H1 (cell line): ENCODE measurements around the gene SV2C. TPM values are rescaled to one million over a fixed set of nuclear protein-coding genes. Genes with fewer than 3 reads are reported as not detected.

Experiments used
- CTCF ChIA-PET: fragments of 300-600 bp; sonication (Branson Sonifier 250); formaldehyde crosslinking; loops from one replicate; lab custom pipeline; 2021; ENCODE audit not compliant: partially characterized antibody; lab: Charles Lee
- POLR2A ChIA-PET: fragments of 300-600 bp; sonication (Branson Sonifier 250); formaldehyde crosslinking; loops from one replicate; lab custom pipeline; 2021; ENCODE audit warnings: inconsistent platforms; ENCODE audit not compliant: partially characterized antibody; lab: Charles Lee
- DNase-seq, 2 experiments: peaks; one replicate each; pipeline versions ENCODE4 v3.0.0 to v3.0.0-alpha.2; 2010 to 2022; ENCODE audit warnings: low spot score in 2 of 2, low read depth in 1 of 2, mixed read lengths in 1 of 2
- FAIRE-seq: peaks from 2 replicates; lab custom pipeline; 2011; peaks lifted over from hg19 to GRCh38; lab: Jason Lieb, UNC
- H2AFZ ChIP-seq: 2 replicates; pipeline ENCODE4 v1.8.1; 2012; ENCODE audit warnings: low read length, inconsistent platforms
- H2AK5ac ChIP-seq: 2 replicates; pipeline ENCODE4 v1.6.1; 2013; ENCODE audit warnings: low read depth, low read length
- H2BK120ac ChIP-seq: replicated peaks from 2 replicates; pipeline ENCODE3; 2013; ENCODE audit warnings: low read depth, low read length, inconsistent platforms
- H2BK12ac ChIP-seq: 2 replicates; pipeline ENCODE4 v1.6.1; 2013; ENCODE audit warnings: low read depth, low read length
- H2BK15ac ChIP-seq: 2 replicates; pipeline ENCODE4 v1.6.1; 2013; ENCODE audit warnings: low read length
- H2BK20ac ChIP-seq: 2 replicates; pipeline ENCODE4 v1.6.1; 2013; ENCODE audit warnings: low read length
- H2BK5ac ChIP-seq: 2 replicates; pipeline ENCODE4 v1.6.1; 2013; ENCODE audit warnings: low read depth, low read length
- H3K14ac ChIP-seq: 2 replicates; pipeline ENCODE4 v1.6.1; 2013; ENCODE audit warnings: inconsistent platforms; ENCODE audit not compliant: insufficient read length
- H3K18ac ChIP-seq: 2 replicates; pipeline ENCODE4 v1.6.1; 2013; ENCODE audit warnings: low read length; ENCODE audit errors: extremely low read depth
- H3K23ac ChIP-seq: 2 replicates; pipeline ENCODE4 v1.6.1; 2013; ENCODE audit warnings: inconsistent platforms; ENCODE audit not compliant: insufficient read length
- H3K23me2 ChIP-seq: 2 replicates; pipeline ENCODE4 v1.6.1; 2013; ENCODE audit warnings: low read depth, low read length
- H3K27ac ChIP-seq: 2 replicates; pipeline ENCODE4 v1.6.1; 2011; ENCODE audit warnings: low read depth, low read length, inconsistent platforms
- H3K27me3 ChIP-seq, 4 experiments: replicated peaks in 1 of 4; 1 replicate in 1 of 4; 2 replicates in 3 of 4; pipeline versions ENCODE4 v1.6.1 to v1.8.1; 2011 to 2013; ENCODE audit warnings: low read length in 3 of 4, mild to moderate bottlenecking in 3 of 4, inconsistent platforms in 2 of 4, mixed read lengths in 2 of 4, moderate library complexity in 1 of 4; ENCODE audit not compliant: control insufficient read depth in 3 of 4, insufficient read depth in 3 of 4; ENCODE audit errors: extremely low read depth in 1 of 4
- H3K36me3 ChIP-seq, 4 experiments: 2 replicates each; pipeline versions ENCODE4 v1.6.1 to v1.8.1; 2011 to 2013; ENCODE audit warnings: mild to moderate bottlenecking in 4 of 4, low read length in 3 of 4, moderate library complexity in 2 of 4, control low read depth in 1 of 4, inconsistent platforms in 1 of 4; ENCODE audit not compliant: insufficient read depth in 4 of 4, control insufficient read depth in 2 of 4
- H3K4ac ChIP-seq: replicated peaks from 2 replicates; pipeline ENCODE3; 2013; ENCODE audit warnings: low read length, low read depth, mixed read lengths, inconsistent platforms; ENCODE audit not compliant: insufficient read length
- H3K4me1 ChIP-seq, 4 experiments: replicated peaks in 1 of 4; 1 replicate in 1 of 4; 2 replicates in 3 of 4; pipeline versions ENCODE4 v1.6.1 to v1.8.1; 2011 to 2013; ENCODE audit warnings: low read length in 3 of 4, inconsistent platforms in 2 of 4, mixed read lengths in 1 of 4; ENCODE audit not compliant: insufficient read depth in 4 of 4, control insufficient read depth in 3 of 4
- H3K4me2 ChIP-seq, 2 experiments: 2 replicates each; pipeline versions ENCODE4 v1.6.1 to v1.8.1; 2011 to 2013; ENCODE audit warnings: low read depth in 2 of 2, low read length in 2 of 2, control low read depth in 1 of 2, inconsistent platforms in 1 of 2, mild to moderate bottlenecking in 1 of 2; ENCODE audit not compliant: insufficient read depth in 1 of 2
- H3K4me3 ChIP-seq, 4 experiments: fragments of 200-600, 300-600 bp in 1 of 4; sonication (generic), shearing (Covaris generic), sonication (Bioruptor Twin) in 1 of 4; 2 replicates each; pipeline versions ENCODE4 v1.5.1 to v1.8.1; 2011 to 2016; ENCODE audit warnings: low read length in 4 of 4, low read depth in 3 of 4, control low read depth in 2 of 4, inconsistent platforms in 2 of 4, mild to moderate bottlenecking in 2 of 4, mixed read lengths in 1 of 4, moderate library complexity in 1 of 4; ENCODE audit not compliant: insufficient read depth in 2 of 4; ENCODE audit errors: extremely low read depth in 1 of 4
- H3K56ac ChIP-seq: replicated peaks from 2 replicates; pipeline ENCODE3; 2013; ENCODE audit warnings: low read depth, mild to moderate bottlenecking, mixed read lengths, low read length, inconsistent platforms; ENCODE audit not compliant: insufficient read length
- H3K79me1 ChIP-seq: 2 replicates; pipeline ENCODE4 v1.6.1; 2013; ENCODE audit warnings: low read depth, low read length, control low read depth
- H3K79me2 ChIP-seq, 2 experiments: 2 replicates each; pipeline versions ENCODE4 v1.6.1 to v1.8.1; 2012 to 2013; ENCODE audit warnings: low read length in 2 of 2, mild to moderate bottlenecking in 2 of 2, inconsistent platforms in 1 of 2; ENCODE audit not compliant: insufficient read depth in 2 of 2, control insufficient read depth in 1 of 2
- H3K9ac ChIP-seq, 4 experiments: replicated peaks in 1 of 4; 1 replicate in 1 of 4; 2 replicates in 3 of 4; pipeline versions ENCODE4 v1.6.1 to v1.8.1; 2011 to 2013; ENCODE audit warnings: low read depth in 3 of 4, low read length in 3 of 4, control low read depth in 2 of 4, mild to moderate bottlenecking in 2 of 4, moderate library complexity in 2 of 4, inconsistent platforms in 1 of 4; ENCODE audit errors: extremely low read depth in 1 of 4
- H3K9me3 ChIP-seq, 2 experiments: 2 replicates each; pipeline versions ENCODE4 v1.6.1 to v1.8.1; 2012 to 2013; ENCODE audit warnings: mild to moderate bottlenecking in 2 of 2, moderate library complexity in 2 of 2, control low read depth in 1 of 2, inconsistent platforms in 1 of 2, low read depth in 1 of 2, low read length in 1 of 2, mixed read lengths in 1 of 2; ENCODE audit not compliant: insufficient read depth in 2 of 2
- H4K20me1 ChIP-seq, 2 experiments: replicated peaks in 1 of 2; 2 replicates each; pipeline versions ENCODE3 to v1.8.1; 2011 to 2013; ENCODE audit warnings: inconsistent platforms in 2 of 2, low read length in 2 of 2, mild to moderate bottlenecking in 1 of 2; ENCODE audit not compliant: insufficient read depth in 2 of 2, control insufficient read depth in 1 of 2
- H4K5ac ChIP-seq: 2 replicates; pipeline ENCODE4 v1.6.1; 2013; ENCODE audit warnings: low read length, low read depth, mixed read lengths, inconsistent platforms; ENCODE audit not compliant: insufficient read length
- H4K8ac ChIP-seq: 2 replicates; pipeline ENCODE4 v1.8.0; 2013; ENCODE audit warnings: mild to moderate bottlenecking, moderate library complexity, low read length, inconsistent platforms; ENCODE audit not compliant: insufficient read depth; ENCODE audit errors: extremely low read depth
- H4K91ac ChIP-seq: replicated peaks from 2 replicates; pipeline ENCODE3; 2013; ENCODE audit warnings: low read length, mixed read lengths, inconsistent platforms; ENCODE audit not compliant: insufficient read length
- ASH2L ChIP-seq: fragments of 200-600, 300-600 bp; sonication (generic); IDR thresholded peaks from one replicate; pipeline ENCODE4 v1.7.1; 2017; ENCODE audit warnings: low read length
- CBX5 ChIP-seq: fragments of 300-800, 300-1000 bp; sonication (generic); IDR thresholded peaks from 2 replicates; pipeline ENCODE4 v1.7.1; 2016; ENCODE audit warnings: antibody characterized with exemption, low read length, low read depth
- SIN3A ChIP-seq, 2 experiments: IDR thresholded peaks in 1 of 2; conservative IDR thresholded peaks in 1 of 2; 2 replicates each; pipeline ENCODE4 v1.6.1; 2011 to 2012; ENCODE audit warnings: low read length in 2 of 2, improper control_type of control experiment in 1 of 2, low read depth in 1 of 2, mild to moderate bottlenecking in 1 of 2
- SP1 ChIP-seq: IDR thresholded peaks from 2 replicates; pipeline ENCODE4 v1.6.1; 2011; ENCODE audit warnings: low read depth, low read length
- YY1 ChIP-seq: IDR thresholded peaks from 2 replicates; pipeline ENCODE4 v1.6.1; 2011; ENCODE audit warnings: low read depth, mild to moderate bottlenecking, low read length
- WGBS, 2 experiments: shearing (Covaris generic) in 1 of 2; methylation state at CpG; one replicate each; pipeline versions ENCODE4 v1.1.6 to v1.1.7; 2013 to 2015; ENCODE audit warnings: low lambda C conversion rate in 2 of 2, mixed read lengths in 2 of 2, inconsistent platforms in 1 of 2, low coverage in 1 of 2, missing lambda C conversion rate in 1 of 2; ENCODE audit not compliant: insufficient replicate concordance in 2 of 2, insufficient coverage in 1 of 2, insufficient read length in 1 of 2; ENCODE audit errors: extremely low coverage in 1 of 2, missing lambda C conversion rate in 1 of 2; 5-methylcytosine and 5-hydroxymethylcytosine counted together
- polyA plus RNA-seq, 7 experiments: library from polyadenylated mRNA; depleted of rRNA in 3 of 7; stranded (reverse) in 5 of 7; unstranded in 2 of 7; fragments of >200 nt in 5 of 7; fragments of 200-250 nt in 2 of 7; gene quantifications; 1 replicate in 5 of 7; 2 replicates in 1 of 7; 4 replicates in 1 of 7; pipeline versions ENCODE4 v1.2.1 to v1.2.3, GENCODE V29; 2011 to 2013; ENCODE audit warnings: missing spikeins in 2 of 7, mixed read lengths in 2 of 7
- total RNA-seq: library from RNA; stranded (reverse); fragmentation: NEBNext Ultra II Directional; extraction: Animal tissue kit (Norgen Biotek cat#: 25700); gene quantifications from 2 replicates; pipeline ENCODE4 v1.2.1, GENCODE V29; 2021

Gene SV2C
- total and polyA plus RNA-seq, 2 of the 8 experiments (the other 6 are each of a cell fraction or from before 2014, with no cell fraction given): 0.08 to 0.24 TPM

GRCh38 chr5:76326577-76327302, 243.6 kb downstream of the SV2C start:
- FAIRE-seq: peak; percentile 71
- H2BK20ac ChIP-seq: no peak overlapping the region
- TF ChIP-seq SP1: 0 out of 2 replicates have a peak, but pooled peaks have one; percentile 29
- TF ChIP-seq YY1: 0 out of 2 replicates have a peak, but pooled peaks have one; percentile 13
- peak in 1 of 2 experiments; percentile 43; a peak in 1 of 4 replicates for TF ChIP-seq SIN3A (conservative IDR thresholded peaks at IDR 0.05 in 1 of 2, IDR thresholded peaks at IDR 0.05 in 1 of 2; ENCODE audit: low read depth in 1 of 2, low read length in 2 of 2)
- TF ChIP-seq ASH2L: peak; percentile 62
- no peak for TF ChIP-seq CBX5
- no peak overlapping the region for H2BK120ac ChIP-seq
- no peak overlapping the region for H3K4ac ChIP-seq
- no peak overlapping the region for H3K56ac ChIP-seq
- H4K5ac ChIP-seq: no peak overlapping the region
- H3K4me3 ChIP-seq: peak overlapping the region in 3 of 4 experiments; percentile 35 to 54 (median 47); a peak in 5 of 8 replicates
- no peaks in the 10 kb centered on the region for H3K9me3 ChIP-seq
- peak overlapping the region; percentile 46 to 73 for H3K4me2 ChIP-seq
- peak in 1 of 2 experiments; percentile 62 for DNase-seq
- no peaks in the 10 kb centered on the region for H3K79me2 ChIP-seq
- no peaks in the 10 kb centered on the region for H3K36me3 ChIP-seq
- no peak overlapping the region for H3K23ac ChIP-seq
- no peak overlapping the region for H4K8ac ChIP-seq
- H2AFZ ChIP-seq: no peak overlapping the region
- no peak overlapping the region for H4K91ac ChIP-seq
- ChIA-PET CTCF (interaction anchor here (1.0 to 1.9 kb wide), 5 partner anchors 8 to 77 kb away, joined by 3 to 11 read pairs (median 4); partner anchors contain the start of gene IQGAP2), POLR2A (interaction anchor here (0.7 to 2.0 kb wide), 3 partner anchors 11 to 77 kb away, joined by 3 to 5 read pairs (median 3); partner anchors contain the start of gene IQGAP2)
- H3K79me1 ChIP-seq: no peaks in the 10 kb centered on the region
- no peak overlapping the region for H3K9ac ChIP-seq
- H3K4me1 ChIP-seq: peaks cover 12 to 32% (median 15%) of the 10 kb centered on the region in 4 experiments; a peak in 6 of 7 replicates
- no peaks in the 10 kb centered on the region for H4K20me1 ChIP-seq
- H3K27me3 ChIP-seq: peaks cover 0 to 2% (median under 1%) of the 10 kb centered on the region in 4 experiments; a peak in 3 of 7 replicates
- no peak overlapping the region; the same call in 1 of the 2 replicates for H3K18ac ChIP-seq
- H2BK5ac ChIP-seq: 0 out of 2 replicates have a peak overlapping the region, but pooled peaks have one; percentile 3
- 0 out of 2 replicates have a peak overlapping the region, but pooled peaks have one; percentile 25 for H2BK15ac ChIP-seq
- 11% methylated on average over 10 of the region's 10 CpGs; no CpG with 5 or more reads in 1 of the 2 experiments for WGBS, 2 experiments
- H2BK12ac ChIP-seq: no peak overlapping the region
- no peak overlapping the region for H2AK5ac ChIP-seq
- H3K23me2 ChIP-seq: peaks cover 3% of the 10 kb centered on the region; the same call in 1 of the 2 replicates
- no peak overlapping the region for H3K27ac ChIP-seq
- H3K14ac ChIP-seq: no peak overlapping the region
